GM18858 (cell line): ENCODE measurements around the gene UBA52.

Experiments used
- ATAC-seq: cut with Tn5 transposase; IDR thresholded peaks from one replicate; pipeline ENCODE4 v1.9.1; 2021; ENCODE audit not compliant: unreplicated experiment

UBA52 gene

DNA sequence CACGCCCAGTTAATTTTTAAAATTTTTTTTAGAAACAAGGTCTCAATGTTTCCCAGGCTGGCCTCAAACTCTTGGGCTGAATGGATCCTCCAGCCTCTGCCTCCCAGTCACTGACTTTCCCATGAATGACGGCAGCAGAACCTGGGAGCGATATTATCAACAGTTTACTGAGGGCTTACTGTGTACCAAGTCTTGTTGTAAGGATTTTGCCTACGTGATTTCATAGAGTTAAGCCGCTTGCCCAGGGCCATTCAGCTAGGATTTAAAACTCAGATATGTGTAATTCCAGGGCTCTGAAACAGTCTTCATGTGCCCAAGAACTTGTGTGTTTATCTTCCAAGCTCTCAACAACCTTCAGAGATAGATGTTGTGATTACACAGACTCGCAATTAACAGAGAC is 20.0 kb upstream of the UBA52 start:
- ATAC-seq, result no peak

DNA sequence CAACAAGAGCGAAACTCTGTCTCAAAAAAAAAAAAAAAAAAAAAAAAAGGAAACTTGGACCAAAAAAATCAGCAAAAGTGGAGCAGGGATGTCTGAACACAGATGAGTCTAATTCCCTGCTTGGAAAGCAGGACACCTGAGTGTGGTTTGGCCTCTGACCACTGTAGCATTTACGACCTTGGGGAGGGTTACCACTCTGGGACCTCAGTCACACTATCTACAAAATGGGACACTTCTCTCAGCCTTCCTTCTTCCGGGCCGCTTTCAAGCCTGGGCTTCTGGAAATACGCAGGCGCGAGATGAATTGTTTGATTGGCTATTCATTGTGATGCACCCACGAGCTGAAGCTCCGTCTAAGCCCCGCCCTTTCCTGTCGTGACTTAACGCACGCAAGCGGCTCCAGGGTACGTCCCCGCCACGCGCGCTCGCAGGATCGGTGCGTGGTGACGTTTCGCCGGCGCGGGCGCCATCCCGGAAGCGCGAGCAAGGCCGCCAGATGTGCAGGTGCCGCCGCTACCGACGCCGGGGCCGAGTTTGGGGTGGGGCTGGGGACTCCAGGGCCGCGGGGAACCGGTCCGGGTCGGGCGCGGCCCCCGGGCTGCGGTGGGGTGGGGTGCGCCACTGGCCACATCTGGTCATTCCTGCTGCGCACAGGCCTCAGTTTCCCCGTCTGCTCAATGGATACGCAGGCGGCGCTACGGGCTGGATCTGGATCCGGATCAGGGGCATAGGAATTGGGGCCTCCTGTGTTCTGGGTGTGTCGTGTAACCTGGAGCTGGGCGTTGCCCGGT is 14.1 kb upstream of the UBA52 start, which contains the start of gene KXD1:
TSS of gene KXD1 (plus strand) at position 460 of the 791 bp plus-strand sequence. CDS start 4,187 bp downstream, outside the sequence.
- ATAC-seq, result peak; percentile 84

DNA sequence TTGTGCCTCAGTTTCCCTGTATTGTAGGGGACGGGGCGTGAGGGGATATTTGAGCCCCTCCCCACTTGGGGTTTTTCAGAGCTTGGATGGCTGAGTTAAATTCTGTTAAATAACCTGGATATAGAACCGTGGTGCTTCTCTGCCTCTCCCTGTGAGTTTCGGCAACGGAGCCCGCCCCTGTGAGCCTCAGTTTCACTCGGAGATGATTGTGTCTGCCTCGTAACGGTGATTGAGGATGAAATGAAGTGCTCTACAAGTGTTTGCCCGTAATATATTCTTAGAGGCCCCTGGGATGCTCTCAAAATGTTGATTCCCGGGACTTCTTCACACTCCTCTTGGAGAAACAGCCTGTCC is 13.5 kb upstream of the UBA52 start:
- ATAC-seq, result no peak

DNA sequence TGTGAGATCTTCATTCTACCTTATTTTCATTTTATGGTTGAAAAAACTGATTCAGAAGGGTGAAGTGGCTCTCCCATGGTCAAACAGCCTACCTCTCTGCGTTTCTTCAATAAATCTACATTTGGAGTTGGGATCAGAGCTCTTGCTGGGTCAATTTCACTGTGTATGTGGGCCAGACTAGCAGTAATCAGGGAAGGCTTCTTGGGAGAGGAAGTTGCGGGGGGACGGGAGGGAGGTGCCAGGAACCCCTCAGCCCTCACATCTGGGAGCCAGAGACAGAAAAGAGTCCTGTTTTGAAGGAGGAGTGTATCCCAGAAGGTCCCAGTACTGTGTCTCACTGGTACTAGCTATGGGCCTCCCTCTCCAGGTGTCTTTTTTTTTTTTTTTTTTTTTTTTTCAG is 13.1 kb upstream of the UBA52 start:
- no peak for ATAC-seq

DNA sequence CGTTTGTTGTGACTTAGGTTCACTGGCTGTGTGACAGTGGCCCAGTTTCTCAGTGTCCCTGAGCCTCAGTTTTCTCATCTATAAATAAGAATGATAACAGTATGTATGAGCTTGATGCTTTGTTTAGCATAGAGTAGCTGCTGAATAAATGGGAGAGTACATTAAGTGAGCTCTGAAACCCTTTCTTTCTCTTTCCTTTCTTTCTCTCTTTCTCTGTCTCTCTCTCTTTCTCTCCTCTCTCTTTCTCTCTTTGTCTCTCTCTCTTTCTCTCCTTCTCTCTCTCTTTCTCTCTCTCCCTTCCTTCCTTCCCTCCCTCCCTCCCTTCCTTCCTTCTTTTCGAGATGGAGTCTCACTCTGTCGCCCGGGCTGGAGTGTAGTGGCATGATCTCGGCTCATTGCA is 12.0 kb upstream of the UBA52 start:
- ATAC-seq, result no peak

DNA sequence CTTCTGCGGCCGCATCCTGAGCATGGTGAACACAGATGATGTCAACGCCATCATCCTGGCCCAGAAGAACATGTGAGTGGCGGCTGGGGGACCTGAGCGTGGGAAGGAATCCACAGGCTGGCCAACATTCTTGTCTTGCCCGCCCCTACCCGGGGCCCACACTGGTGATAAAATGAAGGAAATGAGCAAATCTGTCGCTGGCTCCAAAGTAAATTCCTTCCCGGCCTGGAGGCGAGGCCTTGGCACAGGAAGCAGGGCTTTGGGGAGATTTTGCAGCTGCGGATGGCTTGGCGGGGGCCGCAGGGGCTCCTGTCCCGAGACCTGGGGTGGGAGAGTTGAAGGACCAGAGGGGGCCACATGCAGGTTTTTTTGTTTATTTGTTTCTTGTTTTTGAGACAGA is 9.6 kb upstream of the UBA52 start:
- no peak for ATAC-seq

DNA sequence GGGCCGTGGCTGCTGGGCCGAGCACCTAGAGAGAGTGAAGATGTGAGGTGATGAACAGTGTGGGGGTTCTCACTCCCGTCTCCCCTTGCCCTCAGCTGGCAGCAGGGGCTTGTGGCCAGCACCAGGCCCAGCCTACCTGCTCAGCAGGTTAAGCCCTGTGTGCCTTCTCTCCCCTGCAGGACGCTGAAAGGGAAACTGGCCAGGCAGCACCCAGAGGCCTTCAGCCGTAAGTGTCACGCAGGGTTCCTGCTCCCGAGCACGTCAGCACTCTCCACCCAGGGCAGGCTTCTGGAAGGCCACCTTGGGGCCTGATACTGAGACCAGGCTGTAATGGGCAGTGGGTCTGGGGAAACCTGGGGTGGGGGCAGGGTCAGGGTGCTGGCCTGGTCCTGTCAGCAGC is 4.7 kb upstream of the UBA52 start:
- ATAC-seq, result no peak

DNA sequence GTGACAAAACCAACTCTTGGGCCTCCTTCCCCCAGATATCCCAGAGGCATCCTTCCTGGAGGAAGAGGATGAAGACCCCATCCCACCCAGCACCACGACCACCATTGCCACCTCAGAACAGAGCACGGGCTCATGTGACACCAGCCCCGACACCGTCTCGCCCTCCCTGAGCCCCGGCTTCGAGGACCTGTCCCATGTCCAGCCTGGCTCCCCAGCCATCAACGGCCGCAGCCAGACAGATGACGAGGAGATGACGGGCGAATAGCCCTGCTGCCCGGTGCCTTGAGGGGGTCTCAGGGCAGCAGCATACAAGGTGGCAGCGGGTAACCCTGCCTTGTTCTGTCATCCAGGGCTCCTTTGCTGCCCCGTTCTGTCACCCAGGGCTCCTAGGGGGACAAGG is 3.3 kb upstream of the UBA52 start:
- no peak for ATAC-seq

DNA sequence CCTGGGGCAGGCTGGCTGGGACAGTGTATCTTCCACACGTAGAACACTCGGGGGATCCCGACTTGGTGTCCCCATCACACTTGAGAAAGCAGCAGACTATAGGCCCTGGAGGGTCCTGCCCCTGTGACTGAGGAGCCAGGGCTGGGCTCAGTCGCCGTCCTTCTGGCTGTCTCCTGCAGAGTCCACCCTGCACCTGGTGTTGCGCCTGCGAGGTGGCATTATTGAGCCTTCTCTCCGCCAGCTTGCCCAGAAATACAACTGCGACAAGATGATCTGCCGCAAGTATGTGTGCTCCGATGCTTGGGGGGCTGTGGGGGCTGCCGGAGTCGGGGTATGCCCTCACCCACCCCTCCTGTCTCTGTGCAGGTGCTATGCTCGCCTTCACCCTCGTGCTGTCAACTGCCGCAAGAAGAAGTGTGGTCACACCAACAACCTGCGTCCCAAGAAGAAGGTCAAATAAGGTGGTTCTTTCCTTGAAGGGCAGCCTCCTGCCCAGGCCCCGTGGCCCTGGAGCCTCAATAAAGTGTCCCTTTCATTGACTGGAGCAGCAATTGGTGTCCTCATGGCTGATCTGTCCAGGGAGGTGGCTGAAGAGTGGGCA is 3.1 kb downstream of the UBA52 start:
- ATAC-seq, result no peak

DNA sequence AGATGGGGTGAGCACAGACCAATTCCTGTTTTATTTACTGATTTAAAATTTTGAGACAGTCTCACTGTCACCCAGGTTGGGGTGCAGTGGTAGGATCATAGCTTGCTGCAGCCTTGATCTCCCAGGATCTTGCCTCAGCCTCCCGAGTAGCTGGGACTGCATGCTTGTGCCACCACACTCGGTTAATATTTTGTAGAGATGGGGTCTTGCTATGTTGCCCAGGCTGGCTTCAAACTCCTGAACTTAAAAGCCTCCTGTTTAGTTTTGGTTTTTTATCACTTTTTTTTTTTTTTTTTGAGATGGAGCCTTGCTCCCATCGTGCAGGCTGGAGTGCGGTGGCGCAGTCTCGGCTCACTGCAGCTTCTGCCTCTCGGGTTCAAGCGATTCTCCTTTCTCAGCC is 4.7 kb downstream of the UBA52 start:
- no peak for ATAC-seq

DNA sequence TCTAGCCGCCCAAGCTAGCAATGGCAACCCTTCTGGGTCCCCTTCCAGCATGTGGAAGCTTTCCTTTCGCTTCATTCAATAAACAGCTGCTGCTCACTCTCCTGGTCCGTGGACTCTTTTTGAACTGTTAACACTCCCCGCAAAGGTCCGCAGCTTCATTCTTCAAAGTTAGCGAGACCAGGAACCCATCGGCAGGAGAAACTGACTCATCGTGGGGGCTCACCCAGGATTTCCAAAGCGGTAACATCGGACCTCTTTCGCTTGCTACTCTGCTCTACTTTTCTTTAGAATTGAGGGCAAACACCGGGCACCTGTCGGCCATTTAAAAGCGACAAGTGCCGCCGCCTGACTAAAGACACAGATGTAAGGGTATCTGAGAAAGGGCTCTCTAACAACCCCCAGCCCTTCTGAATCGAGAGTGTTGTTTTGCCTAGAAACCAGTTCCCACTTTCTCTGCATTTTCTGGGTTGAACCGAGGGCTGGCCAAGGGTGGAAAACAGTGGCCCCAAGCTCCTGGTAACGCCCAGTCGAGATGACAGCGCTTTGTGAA is 5.8 kb downstream of the UBA52 start:
- no peak for ATAC-seq

DNA sequence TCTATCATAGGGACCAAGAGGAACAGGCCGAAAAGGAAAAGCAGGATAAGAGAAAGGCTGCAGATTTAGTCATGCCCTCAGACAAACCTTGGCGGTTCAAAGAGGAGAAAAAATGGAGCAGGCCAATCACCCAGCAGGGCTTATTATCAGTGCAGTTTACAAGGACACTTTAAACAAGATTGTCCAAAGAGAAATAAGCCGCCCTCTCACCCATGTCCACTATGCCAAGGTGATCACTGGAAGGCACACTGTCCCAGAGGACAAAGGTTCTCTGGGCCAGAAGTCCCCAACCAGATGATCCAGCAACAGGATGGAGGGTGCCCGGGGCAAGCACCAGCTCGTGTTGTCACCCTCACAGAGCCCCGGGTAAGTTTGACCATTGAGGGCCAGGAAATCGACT is 8.7 kb downstream of the UBA52 start:
- no peak for ATAC-seq

DNA sequence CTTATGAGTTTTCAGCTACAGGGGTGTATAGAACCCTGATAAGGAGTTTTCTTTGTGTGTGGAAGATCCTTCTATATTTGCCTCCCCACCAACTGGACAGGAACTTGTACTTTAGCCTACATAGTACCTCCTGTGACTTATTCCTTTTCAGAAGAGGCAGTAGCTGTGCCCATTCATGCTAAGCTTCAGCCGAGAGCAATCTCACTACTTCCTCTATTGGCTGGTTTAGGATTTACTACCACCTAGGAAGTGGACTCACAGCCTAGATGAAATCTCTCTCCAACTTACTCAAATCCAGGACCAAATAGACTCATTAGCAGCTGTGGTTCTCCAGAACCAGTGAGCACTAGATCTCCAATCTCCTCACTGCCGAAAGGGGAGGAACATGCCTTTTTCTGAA is 14.6 kb downstream of the UBA52 start:
- no peak for ATAC-seq

DNA sequence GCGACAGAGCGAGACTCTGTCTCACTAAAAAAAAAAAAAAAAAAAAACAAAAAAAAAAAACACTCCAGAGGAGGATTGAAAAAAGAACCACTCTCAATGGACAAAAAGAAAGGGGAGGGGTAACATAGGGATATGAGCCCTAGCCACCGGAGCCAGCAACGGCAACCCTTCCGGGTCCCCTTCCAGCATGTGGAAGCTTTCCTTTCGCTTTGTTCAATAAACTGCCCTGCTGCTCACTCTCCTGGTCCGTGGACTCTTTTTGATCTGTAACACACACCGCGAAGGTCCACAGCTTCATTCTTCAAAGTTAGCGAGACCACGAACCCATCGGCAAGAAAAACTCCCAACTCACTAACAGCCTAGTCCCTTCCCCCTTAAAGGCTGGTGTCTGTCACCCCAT is 15.9 kb downstream of the UBA52 start:
- ATAC-seq, result no peak

DNA sequence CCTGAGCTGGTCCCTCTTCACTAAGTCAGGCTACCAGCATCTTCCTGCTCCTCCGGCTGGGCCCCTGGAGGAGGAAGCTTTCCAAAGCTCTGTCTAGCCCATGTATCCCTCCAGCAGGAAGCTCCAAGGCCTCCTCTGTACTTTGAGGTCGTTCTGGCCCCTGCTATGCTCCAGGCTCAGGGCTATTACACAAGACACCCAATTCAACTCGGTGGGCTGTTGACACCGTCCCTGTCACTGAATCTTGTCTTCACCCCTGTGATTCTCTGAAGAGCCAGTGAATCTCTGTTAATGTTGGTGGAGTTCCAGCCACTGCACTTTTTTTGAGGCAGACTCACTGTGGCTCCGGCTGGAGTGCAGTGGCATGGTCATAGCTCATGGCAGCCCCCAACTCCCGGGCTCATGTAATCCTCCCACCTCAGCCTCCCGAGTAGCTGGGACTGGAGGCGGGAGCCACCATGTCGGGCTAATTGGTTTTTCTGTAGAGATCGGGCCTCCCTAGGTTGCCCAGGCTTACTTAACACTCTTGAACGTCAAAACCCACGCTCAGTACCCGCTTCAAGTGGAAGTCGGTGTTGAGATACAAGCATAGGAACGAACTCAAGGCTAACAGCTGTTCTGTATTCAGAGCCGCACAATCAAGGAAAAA is 16.4 kb downstream of the UBA52 start:
- ATAC-seq, result no peak

DNA sequence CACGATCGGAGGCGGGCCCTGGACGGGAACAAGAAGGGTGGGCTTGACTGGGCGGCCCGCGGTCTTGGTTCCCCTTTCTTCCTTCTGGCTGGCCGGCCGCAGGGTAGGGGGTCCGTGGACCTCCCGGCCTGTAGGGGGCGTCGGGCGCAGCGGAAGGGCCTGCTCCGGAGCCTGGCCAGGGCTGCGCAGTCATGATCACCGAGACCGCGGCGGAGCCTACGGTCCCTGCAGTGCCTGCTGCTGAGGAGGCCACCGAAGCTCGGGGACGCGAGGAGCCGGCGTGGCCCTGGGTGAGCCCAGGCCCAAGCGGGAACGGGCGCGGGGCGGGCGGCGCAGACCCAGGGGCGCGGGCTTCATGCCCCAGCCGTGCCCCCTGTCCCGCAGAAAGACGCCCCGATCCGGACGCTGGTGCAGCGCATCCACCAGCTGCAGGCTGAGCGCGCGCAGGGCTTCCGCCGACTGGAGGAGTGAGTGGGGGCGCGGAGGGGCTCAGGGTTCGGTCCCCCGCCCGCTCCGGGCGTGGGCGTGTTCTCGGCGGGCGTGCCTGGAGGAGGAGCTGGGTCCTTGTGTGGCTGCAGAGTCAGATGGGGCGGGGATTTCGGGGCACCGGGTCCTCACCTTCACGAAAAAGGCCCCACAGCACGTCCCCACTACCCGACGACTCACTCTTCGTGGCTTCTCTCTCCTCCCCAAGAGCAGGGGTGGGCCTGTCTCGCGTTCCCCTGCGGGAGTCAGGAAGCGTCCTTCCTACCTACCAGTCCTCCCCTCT is 17.1 kb downstream of the UBA52 start, which contains the start of gene REX1BD:
TSS of gene REX1BD (plus strand) at position 188 of the 769 bp plus-strand sequence. CDS start at position 192, 4 bp downstream.
- peak; percentile 65 for ATAC-seq

DNA sequence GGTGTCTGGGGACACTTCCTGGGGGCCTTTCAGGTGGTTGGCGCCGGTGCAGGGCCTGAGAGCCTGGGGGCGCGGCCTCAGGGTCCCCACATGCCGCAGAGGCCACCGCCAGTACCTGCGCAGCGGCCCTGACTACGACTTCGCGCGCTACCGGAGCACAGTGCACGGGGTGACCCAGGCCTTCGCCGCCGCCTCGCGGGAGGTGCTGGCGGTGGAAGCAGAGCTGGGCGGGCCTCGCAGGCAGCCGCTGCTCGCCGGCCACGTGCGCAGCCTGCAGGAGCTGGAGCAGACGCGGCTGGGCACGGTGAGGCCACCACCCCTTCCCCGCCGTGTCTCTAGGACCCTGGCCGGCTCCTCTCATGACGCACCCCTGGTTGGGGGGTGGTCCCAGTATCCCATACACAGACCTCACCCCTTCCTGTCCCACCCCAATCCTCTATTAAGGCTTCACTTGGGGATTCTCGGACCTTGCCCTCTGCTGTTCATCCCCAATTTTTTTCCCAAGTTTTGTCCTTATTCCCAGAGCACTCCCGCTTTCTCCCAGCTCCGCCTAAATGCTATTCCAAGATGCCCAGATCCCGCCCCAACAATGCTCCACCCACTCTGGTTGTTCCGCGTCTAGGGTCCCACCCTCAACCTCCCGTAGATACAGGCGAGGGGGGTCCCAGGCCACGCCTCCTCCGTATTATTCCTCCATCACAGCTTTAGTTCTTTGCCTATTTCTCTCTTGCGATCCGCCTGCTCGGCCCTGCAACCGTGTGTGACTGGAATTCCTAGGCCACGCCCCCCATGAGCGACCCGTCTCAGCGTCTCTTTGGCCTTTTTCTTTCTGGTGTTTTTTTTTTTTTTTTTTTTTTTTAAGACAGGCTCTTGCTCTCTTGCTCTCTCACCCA is 18.0 kb downstream of the UBA52 start:
- peak; percentile 21 for ATAC-seq

DNA sequence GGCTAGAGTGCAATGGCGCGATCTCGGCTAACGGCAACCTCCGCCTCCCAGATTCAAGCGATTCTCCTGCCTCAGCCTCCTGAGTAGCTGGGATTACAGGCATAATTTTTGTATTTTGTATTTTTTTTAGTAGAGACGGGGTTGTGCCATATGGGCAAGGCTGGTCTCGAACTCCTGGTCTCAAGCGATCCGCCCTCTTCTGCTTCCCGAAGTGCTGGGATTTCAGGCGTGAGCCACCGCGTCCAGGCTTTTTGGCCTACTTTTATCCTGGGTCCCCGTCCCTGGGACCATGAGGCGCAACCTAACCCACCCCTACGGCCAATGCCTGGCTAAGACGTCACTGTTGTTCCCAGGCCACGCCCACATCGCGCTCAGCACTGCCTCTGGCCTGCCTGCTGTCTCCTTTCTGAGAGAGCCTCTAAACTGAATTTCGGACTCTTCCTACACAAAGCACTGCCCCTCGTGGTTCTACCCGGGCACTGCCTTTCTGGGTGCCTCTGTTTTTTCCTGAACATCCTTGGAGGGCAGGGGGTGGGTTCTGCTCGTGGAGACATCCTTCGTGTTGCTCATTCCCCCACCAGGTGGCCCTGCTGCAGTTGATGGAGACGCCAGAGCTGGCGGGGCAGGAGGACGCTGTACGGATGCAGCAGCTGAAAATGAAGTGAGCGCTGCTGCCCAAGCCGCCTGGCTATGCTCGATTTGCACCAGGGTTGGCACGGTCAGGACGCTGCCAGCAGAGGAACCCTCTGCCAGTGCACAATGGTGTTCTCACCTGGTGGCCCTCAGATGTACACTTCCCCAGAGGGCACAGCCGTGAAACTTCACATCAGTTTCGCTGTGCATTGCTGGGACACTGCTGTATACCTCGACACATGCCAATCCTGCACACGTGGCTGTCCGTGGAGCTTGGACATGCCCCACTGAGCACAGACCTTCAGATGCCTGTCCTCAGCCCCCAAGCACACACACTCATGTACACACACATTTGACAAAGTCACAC is 18.9 kb downstream of the UBA52 start:
- no peak for ATAC-seq
